NCI-H1048 (cell line): ENCODE results near the gene TAF11L12.
"Not testable (repeated sequence)": the region's sequence is repeated elsewhere in the genome, so short reads cannot be mapped to it uniquely, and the experiment has no call there.

Source experiments
- DNase-seq: peaks from one replicate; lab custom pipeline; 2025; lab: John Stamatoyannopoulos, UW

The TAF11L12 gene

DNA sequence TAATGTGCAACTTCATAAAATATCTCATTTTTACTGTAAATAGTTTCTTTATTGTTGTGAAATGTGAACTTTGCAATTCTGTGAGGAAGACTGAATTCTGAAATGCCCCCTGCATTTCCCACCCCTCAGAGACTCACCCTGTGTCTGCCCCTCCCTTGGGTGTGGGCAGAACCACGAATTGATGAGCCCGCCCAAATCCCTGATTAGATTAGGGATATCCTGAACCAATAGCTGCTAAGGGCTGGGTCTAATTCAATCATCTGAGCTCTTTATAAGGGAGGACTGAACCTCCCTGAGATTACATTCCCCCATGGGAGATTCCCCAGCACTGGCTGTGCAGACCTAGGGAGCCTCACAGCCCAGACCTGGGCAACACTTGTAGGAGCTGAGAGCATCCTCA is at the start of gene TAF11L12:
Gene TAF11L12 (plus strand): TSS at position 301 of the 400 bp plus-strand sequence.
- not testable (repeated sequence) for DNase-seq

DNA sequence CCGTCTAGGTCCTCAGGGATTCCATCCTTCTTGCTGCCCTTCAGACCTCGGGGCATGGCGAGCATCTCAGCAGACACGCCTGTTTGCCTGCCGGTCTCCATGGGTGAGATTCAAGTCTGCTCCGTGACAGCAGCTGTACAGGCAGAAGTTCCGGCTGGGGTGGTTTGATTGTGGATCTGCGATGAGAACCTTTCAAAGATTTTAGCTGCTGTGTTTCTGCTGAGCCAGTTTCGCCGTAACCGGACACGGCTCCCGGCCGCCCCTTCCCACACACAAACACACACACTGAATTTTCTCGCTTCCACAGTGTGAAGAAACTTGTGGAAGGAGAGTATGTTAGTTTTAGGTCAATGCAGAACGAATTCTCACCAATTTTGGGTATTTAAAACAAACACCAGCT is 24.5 kb upstream of the TAF11L12 start, which contains the start of gene TAF11L7:
Gene TAF11L7 (minus strand): TSS at position 101 of the 400 bp plus-strand sequence.
- not testable (repeated sequence) for DNase-seq

DNA sequence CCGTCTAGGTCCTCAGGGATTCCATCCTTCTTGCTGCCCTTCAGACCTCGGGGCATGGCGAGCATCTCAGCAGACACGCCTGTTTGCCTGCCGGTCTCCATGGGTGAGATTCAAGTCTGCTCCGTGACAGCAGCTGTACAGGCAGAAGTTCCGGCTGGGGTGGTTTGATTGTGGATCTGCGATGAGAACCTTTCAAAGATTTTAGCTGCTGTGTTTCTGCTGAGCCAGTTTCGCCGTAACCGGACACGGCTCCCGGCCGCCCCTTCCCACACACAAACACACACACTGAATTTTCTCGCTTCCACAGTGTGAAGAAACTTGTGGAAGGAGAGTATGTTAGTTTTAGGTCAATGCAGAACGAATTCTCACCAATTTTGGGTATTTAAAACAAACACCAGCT is 19.3 kb upstream of the TAF11L12 start, which contains the start of gene TAF11L8:
Gene TAF11L8 (minus strand): TSS at position 101 of the 400 bp plus-strand sequence.
- not testable (repeated sequence) for DNase-seq

DNA sequence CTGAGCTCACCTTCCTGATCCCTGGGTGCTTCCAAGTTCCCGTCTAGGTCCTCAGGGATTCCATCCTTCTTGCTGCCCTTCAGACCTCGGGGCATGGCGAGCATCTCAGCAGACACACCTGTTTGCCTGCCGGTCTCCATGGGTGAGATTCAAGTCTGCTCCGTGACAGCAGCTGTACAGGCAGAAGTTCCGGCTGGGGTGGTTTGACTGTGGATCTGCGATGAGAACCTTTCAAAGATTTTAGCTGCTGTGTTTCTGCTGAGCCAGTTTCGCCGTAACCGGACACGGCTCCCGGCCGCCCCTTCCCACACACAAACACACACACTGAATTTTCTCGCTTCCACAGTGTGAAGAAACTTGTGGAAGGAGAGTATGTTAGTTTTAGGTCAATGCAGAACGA is 15.9 kb upstream of the TAF11L12 start, which contains the start of gene TAF11L9:
Gene TAF11L9 (minus strand): TSS at position 140 of the 400 bp plus-strand sequence.
- not testable (repeated sequence) for DNase-seq

DNA sequence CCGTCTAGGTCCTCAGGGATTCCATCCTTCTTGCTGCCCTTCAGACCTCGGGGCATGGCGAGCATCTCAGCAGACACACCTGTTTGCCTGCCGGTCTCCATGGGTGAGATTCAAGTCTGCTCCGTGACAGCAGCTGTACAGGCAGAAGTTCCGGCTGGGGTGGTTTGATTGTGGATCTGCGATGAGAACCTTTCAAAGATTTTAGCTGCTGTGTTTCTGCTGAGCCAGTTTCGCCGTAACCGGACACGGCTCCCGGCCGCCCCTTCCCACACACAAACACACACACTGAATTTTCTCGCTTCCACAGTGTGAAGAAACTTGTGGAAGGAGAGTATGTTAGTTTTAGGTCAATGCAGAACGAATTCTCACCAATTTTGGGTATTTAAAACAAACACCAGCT is 12.5 kb upstream of the TAF11L12 start, which contains the start of gene TAF11L10:
Gene TAF11L10 (minus strand): TSS at position 101 of the 400 bp plus-strand sequence.
- DNase-seq, result not testable (repeated sequence)

DNA sequence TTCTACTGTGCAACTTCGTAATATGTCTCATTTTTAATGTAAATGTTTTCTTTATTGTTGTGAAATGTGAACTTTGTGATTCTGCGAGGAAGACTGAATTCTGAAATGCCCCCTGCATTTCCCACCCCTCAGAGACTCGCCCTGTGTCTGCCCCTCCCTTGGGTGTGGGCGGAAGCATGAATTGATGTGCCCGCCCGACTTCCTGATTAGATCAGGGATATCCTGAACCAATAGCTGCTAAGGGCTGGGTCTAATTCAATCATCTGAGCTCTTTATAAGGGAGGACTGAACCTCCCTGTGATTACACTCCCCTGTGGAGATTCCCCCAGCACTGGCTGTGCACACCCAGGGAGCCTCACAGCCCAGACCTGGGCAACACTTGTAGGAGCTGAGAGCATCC is 6.3 kb upstream of the TAF11L12 start, which contains the start of gene TAF11L11:
Gene TAF11L11 (plus strand): TSS at position 304 of the 400 bp plus-strand sequence.
- not testable (repeated sequence) for DNase-seq

DNA sequence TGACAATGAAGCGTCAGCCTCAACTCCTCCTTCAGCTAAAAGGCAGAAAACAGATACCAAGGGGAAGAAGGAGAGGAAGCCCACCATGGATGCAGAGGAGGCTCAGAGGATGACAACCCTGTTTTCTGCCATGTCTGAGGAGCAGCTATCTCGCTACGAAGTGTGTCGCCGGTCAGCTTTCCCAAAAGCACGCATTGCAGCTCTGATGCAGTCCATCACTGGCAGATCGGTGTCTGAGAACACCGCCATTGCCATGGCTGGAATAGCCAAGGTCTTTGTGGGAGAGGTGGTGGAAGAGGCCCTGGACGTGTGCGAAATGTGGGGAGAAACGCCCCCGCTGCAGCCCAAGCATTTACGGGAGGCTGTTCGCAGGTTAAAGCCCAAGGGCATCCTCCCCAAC is 5.2 kb upstream of the TAF11L12 start:
- no peak for DNase-seq

DNA sequence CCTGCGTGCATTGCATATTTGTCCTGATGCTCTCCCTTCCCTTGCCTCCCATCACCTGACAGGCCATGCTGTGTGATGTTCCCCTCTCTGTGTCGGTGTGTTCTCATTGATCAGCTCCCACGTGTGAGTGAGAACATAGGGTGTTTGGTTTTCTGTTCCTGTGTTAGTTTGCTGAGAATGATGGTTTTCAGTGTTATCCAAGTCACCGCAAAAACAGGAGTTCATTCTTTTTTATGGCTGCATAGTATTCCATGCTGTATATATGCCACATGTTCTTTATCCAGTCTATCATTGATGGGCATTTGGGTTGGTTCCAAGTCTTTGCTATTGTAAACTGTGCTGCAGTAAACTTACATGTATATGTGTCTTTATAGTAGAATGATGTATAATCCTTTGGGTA is 2.7 kb upstream of the TAF11L12 start:
- DNase-seq, result not testable (repeated sequence)

DNA sequence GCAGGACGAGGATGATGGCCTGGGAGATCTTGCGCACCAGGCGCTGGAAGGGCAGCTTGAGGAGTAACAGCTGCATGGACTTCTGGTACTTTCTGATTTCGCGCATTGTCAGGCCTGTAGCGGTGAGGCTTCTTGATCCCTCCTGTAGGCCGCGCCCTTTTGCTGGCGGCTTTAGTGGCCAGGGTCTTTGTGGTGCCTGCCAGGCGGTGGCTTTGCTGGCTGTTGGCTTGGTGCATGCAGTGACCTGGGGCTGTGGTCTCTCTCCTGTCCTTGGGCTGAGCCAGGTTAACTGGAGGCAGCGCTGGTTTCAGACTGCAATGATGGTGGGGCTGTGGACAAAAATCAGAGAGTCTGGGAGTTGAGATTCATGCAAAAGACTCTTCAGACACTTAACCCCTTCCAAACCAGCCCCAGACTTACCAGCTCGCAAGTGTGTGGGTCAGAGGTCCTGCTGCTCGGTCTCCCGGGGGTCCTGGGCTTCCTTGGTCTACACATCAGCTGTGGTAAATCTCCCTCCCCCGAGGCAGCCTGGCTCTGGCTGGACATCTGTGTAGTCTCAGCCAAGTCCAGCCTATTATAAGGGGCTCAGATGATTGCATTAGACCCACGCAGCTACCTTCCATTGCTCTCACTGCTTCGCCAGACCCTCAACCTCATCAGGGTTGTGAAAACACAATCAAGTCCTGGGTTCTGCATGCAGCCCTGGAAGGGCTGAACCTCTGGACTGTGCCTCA is 4.8 kb downstream of the TAF11L12 start:
- DNase-seq, result no peak

DNA sequence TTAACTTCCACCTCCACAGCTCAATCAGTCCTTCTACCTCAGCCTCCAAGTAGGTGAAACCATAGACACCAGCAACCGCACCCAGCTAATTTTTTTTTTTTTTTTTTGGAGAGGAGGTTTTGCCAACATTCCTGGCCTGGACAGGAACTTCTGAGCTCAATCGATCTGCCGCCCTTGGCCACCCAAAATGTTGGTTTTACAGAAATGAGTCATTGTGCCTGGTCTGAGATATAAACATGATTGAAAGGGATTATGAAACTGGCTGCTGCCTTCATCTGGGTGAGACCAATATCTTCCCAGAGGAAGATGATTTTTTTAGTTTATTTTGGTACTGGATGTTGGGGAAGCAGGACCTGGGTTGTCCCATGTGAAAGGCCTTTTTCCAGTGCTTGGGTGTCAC is 9.2 kb downstream of the TAF11L12 start:
- no peak for DNase-seq

DNA sequence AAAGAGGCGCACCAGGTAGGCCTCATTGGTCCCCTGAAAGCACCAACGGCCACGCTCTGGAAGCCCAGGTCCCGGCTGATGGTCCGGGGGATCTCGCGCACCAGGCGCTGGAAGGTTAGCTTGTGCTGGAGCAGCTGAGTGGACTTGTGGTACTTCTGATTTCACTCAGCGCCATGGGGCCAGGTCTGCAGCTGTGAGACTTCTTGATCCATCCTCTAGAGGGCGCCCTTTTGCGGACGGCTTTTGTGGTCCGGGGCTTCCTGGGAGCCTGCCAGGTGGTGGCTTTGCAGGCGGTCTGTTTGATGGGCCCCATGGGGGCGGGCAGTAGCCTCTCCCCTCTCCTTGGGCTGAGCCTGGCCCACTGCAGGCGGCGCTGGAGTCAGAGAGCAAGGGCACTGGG is 10.4 kb downstream of the TAF11L12 start:
- DNase-seq, result no peak

DNA sequence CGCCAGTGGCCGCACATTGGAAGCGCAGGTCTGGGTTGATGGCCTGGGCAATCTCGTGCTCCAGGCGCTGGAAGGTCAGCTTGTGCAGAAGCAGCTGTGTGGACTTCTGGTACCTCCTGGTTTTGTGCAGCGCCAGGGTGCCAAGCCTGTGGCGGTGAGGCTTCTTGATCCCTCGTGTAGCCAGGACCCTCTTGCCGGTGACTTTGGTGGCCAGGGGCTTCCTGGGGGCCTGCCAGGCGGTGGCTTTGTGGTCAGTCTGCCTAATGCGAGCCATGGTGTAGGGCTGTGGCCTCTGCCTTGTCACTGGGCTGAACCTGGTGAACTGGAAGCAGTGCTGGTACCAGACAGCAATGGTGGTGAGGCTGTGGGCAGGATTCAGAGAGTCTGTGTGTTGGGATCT is 15.5 kb downstream of the TAF11L12 start:
- no peak for DNase-seq

DNA sequence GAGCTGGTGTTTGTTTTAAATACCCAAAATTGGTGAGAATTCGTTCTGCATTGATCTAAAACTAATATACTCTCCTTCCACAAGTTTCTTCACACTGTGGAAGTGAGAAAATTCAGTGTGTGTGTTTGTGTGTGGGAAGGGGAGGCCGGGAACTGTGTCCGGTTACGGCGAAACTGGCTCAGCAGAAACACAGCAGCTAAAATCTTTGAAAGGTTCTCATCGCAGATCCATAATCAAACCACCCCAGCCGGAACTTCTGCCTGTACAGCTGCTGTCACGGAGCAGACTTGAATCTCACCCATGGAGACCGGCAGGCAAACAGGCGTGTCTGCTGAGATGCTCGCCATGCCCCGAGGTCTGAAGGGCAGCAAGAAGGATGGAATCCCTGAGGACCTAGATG is 21.6 kb downstream of the TAF11L12 start, which contains the start of gene TAF11L13:
Gene TAF11L13 (plus strand): TSS at position 301 of the 400 bp plus-strand sequence.
- not testable (repeated sequence) for DNase-seq

DNA sequence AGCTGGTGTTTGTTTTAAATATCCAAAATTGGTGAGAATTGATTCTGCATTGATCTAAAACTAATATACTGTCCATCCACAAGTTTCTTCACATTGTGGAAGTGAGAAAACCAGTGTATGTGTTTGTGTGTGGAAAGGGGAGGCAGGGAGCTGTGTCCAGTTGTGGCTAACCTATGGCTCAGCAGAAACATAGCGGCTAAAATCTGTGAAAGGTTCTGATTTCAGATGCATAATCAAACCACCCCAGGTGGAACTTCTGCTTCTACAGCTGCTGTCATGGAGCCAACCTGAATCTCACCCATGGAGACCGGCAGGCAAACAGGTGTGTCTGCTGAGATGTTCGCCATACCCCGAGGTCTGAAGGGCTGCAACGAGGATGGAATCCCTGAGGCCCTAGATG is 24.0 kb downstream of the TAF11L12 start, which contains the start of gene TAF11L14:
Gene TAF11L14 (plus strand): TSS at position 301 of the 400 bp plus-strand sequence.
- no peak for DNase-seq

DNA sequence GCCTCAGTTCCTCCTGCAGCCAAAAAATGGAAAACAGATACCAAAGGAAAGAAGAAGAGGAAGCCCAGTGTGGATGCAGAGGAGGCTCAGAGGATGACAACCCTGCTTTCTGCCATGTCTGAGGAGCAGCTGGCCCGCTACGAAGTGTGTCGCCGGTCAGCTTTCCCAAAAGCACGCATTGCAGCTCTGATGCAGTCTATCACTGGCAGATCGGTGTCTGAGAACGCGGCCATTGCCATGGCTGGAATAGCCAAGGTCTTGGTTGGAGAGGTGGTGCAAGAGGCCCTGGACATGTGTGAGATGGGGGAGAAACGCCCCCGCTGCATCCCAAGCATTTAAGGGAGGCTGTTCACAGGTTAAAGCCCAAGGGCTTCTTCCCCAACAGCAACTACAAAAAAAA is 39.0 kb downstream of the TAF11L12 start:
- DNase-seq, result not testable (repeated sequence)

DNA sequence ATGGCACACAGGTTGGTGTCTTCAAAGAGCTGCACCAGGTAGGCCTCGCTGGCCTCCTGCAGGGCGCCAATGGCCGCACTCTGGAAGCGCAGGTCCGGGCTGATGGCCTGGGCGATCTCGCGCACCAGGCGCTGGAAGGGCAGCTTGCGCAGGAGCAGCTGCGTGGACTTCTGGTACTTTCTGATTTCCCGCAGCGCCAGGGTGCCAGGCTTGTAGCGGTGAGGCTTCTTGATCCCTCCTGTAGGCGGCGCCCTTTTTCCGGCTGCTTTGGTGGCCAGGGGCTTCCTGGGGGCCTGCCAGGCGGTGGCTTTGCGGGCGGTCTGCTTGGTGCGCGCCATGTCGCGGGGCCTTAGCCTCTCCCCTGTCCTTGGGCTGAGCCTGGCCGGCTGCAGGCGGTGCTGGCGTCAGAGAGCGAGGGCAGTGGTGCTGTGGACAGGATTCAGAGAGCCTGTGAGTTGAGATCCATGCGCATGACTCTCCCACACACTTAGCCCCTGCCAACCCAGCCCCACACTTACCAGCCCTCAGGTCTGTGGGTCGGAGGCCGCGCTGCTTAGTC is 45.1 kb downstream of the TAF11L12 start:
- not testable (repeated sequence) for DNase-seq

DNA sequence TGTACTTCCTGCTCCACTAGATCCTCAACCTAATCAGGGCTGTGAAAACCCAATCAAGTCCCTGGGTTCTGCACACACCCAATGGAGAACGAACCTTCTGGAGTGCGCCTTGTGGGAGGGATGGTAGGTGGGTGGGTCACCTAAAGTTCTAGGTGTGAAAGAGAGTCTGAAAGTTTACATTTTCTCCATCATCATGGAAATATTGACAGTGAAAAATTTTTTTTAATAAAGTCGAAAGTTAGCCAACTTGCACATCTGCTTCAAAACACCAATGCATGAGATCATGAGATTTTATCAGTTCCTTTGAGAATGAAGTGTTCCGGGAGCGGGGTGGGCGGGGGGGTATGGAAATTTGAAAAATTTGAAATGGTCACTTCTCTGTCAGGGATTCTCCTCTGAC is 45.7 kb downstream of the TAF11L12 start:
- no peak for DNase-seq
